ENCODE measurements around the gene VKORC1L1. TPM values are rescaled to one million over a fixed set of nuclear protein-coding genes. Genes with fewer than 3 reads are reported as not detected.
"Not testable (repeated sequence)": the region's sequence is repeated elsewhere in the genome, so short reads cannot be mapped to it uniquely, and the experiment has no call there.

Gene VKORC1L1
- total RNA-seq, 3 donors from 2014 or later (not counting 1 experiment from before 2014, with no cell fraction given): 5.7 to 8.2 (median 7.1) TPM

- Histone ChIP-seq H3K4me3 (ENCODE audit: low read length) (no peak overlapping the region), H3K27ac (ENCODE audit: low read length) (no peak overlapping the region), H3K36me3 (ENCODE audit: control insufficient read depth, insufficient read depth, low read length) (no peaks in the 10 kb centered on the region), H3K4me1 (ENCODE audit: control insufficient read depth, insufficient read depth, low read length) (no peaks in the 10 kb centered on the region), H3K9me3 (ENCODE audit: control insufficient read depth, insufficient read depth, low read length) (no peaks in the 10 kb centered on the region), H3K27me3 (ENCODE audit: control insufficient read depth, insufficient read depth, low read length) (no peaks in the 10 kb centered on the region)
- no peaks in the 10 kb centered on the region for H3K36me3 Mint-ChIP-seq
- no peak overlapping the region for H3K27ac Mint-ChIP-seq
- no peak for ATAC-seq
- no peaks in the 10 kb centered on the region for H3K4me1 Mint-ChIP-seq
- H3K27me3 Mint-ChIP-seq (ENCODE audit: low read depth in 2 of 2): no peaks in the 10 kb centered on the region
- no peak overlapping the region for H3K4me3 Mint-ChIP-seq
- 95% methylated on average over 2 of the region's 3 CpGs for WGBS (ENCODE audit: insufficient coverage)
- H3K9me3 Mint-ChIP-seq: no peaks in the 10 kb centered on the region
- no peak for TF ChIP-seq CTCF (IDR thresholded peaks at IDR 0.05)
- intact Hi-C loops (cut with micrococcal nuclease): no loop called here
- DNase-seq: no peak
These were observed 116.8 kb downstream of the VKORC1L1 start for GRCh38 chr7:65989694-65990080.

DNA sequence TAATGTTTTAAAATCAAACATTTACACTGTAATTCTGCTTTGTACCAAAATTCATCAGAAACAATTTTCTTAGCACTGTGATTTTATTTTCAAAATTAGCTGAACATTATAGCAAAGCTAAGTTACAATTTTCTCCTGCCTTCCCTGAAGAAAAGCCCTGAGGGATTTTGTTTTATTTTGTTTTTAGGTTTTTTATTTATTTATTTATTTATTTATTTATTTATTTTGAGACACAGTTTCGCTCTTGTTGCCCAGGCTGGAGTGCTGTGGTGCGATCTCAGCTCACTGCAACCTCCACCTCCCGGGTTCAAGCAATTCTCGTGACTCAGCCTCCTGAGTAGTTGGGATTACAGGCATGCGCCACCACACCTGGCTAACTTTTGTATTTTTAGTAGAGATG lies 119.0 kb downstream of the VKORC1L1 start:
- H3K4me3 Mint-ChIP-seq; H3K27me3 Mint-ChIP-seq (ENCODE audit: low read depth in 2 of 2); H3K27me3 ChIP-seq (ENCODE audit: control insufficient read depth, insufficient read depth, low read length); H3K4me1 ChIP-seq (ENCODE audit: control insufficient read depth, insufficient read depth, low read length); H3K4me3 ChIP-seq (ENCODE audit: low read length); DNase-seq; H3K27ac ChIP-seq (ENCODE audit: low read length); H3K9me3 ChIP-seq (ENCODE audit: control insufficient read depth, insufficient read depth, low read length); H3K36me3 ChIP-seq (ENCODE audit: control insufficient read depth, insufficient read depth, low read length); intact Hi-C loops (cut with micrococcal nuclease); H3K9me3 Mint-ChIP-seq; ATAC-seq; H3K4me1 Mint-ChIP-seq; H3K27ac Mint-ChIP-seq; H3K36me3 Mint-ChIP-seq: not testable (repeated sequence)
- 92% methylated on average over 5 of the region's 5 CpGs for WGBS (ENCODE audit: insufficient coverage)

DNA sequence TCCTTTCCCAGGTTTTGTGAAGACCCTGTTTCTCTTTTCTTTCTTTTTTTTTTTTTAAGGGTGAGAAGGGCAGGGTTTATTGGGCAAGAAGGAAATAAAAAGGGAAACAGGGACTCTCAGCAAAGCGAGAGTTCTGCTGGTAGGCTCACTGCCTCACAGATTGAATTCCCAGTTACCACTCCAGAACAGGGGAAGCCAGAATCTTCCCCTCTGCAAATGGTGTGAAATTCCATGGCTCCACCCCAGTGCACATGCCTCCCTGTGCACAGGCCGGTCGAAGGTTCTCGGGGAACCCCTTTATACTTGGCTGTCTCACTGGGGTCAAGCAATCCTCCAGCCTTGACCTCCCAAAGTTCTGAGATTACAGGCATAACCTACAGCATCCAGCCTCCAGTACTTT lies 119.7 kb downstream of the VKORC1L1 start:
- H3K4me3 ChIP-seq (ENCODE audit: low read length): no peak overlapping the region
- TF ChIP-seq CTCF (IDR thresholded peaks at IDR 0.05): no peak
- H3K27ac Mint-ChIP-seq: no peak overlapping the region
- intact Hi-C loops (cut with micrococcal nuclease): no loop called here
- H3K36me3 Mint-ChIP-seq: no peaks in the 10 kb centered on the region
- no peaks in the 10 kb centered on the region for H3K4me1 ChIP-seq (ENCODE audit: control insufficient read depth, insufficient read depth, low read length)
- H3K36me3 ChIP-seq (ENCODE audit: control insufficient read depth, insufficient read depth, low read length): no peaks in the 10 kb centered on the region
- no peaks in the 10 kb centered on the region for H3K9me3 ChIP-seq (ENCODE audit: control insufficient read depth, insufficient read depth, low read length)
- no peak overlapping the region for H3K27ac ChIP-seq (ENCODE audit: low read length)
- H3K4me3 Mint-ChIP-seq: no peak overlapping the region
- H3K9me3 Mint-ChIP-seq: no peaks in the 10 kb centered on the region
- 89% methylated on average over 4 of the region's 4 CpGs for WGBS (ENCODE audit: insufficient coverage)
- no peaks in the 10 kb centered on the region for H3K27me3 Mint-ChIP-seq (ENCODE audit: low read depth in 2 of 2)
- ATAC-seq (no peak), DNase-seq (no peak)
- no peaks in the 10 kb centered on the region for H3K4me1 Mint-ChIP-seq
- H3K27me3 ChIP-seq (ENCODE audit: control insufficient read depth, insufficient read depth, low read length): no peaks in the 10 kb centered on the region

DNA sequence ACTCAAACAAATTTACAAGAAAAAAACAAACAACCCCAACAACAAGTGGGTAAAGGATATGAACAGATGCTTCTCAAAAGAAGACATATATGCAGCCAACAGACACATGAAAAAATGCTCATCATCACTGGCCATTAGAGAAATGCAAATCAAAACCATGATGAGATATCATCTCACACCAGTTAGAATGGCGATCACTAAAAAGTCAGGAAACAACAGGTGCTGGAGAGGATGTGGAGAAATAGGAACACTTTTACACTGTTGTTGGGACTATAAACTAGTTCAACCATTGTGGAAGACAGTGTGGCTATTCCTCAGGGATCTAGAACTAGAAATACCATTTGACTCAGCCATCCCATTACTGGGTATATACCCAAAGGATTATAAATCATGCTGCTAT lies 122.1 kb downstream of the VKORC1L1 start:
- intact Hi-C loops (cut with micrococcal nuclease); H3K9me3 ChIP-seq (ENCODE audit: control insufficient read depth, insufficient read depth, low read length); H3K27me3 Mint-ChIP-seq (ENCODE audit: low read depth in 2 of 2); H3K36me3 ChIP-seq (ENCODE audit: control insufficient read depth, insufficient read depth, low read length); H3K4me1 ChIP-seq (ENCODE audit: control insufficient read depth, insufficient read depth, low read length); H3K36me3 Mint-ChIP-seq; H3K27ac ChIP-seq (ENCODE audit: low read length); H3K9me3 Mint-ChIP-seq; H3K4me3 Mint-ChIP-seq; H3K4me1 Mint-ChIP-seq; ATAC-seq; H3K27me3 ChIP-seq (ENCODE audit: control insufficient read depth, insufficient read depth, low read length); DNase-seq; H3K27ac Mint-ChIP-seq; H3K4me3 ChIP-seq (ENCODE audit: low read length): not testable (repeated sequence)
- no CpG with 5 or more reads among the region's 1 CpG for WGBS (ENCODE audit: insufficient coverage)

DNA sequence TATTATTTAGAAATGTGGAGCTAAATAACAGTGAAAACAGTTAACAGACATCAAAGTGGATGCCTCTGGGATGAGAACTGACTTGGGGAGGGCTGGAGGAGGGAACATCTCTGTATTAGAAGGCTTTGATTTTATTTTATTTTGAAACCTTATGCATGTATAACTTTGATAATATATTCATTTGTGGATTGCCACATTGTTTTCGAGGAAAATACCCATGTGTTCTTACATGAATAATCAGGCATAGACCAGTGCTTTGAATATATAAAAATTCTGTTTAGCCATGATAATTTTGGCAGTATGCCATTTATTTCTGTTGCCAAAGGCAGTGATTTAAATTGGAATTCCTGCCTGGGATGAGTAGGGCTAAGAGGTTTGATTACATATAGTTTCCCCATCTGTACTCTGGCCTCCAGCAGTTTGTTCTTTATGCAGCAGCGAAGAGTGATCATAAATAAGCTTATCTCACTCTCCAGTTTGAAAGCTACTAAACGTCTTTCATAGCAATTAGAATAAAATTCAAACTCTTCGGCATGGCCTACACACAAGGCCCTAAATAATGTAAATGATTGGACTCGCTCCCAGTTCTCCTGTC lies 128.0 kb downstream of the VKORC1L1 start:
- H3K27me3 Mint-ChIP-seq (ENCODE audit: low read depth in 2 of 2); H3K4me3 Mint-ChIP-seq; H3K27ac Mint-ChIP-seq; H3K27ac ChIP-seq (ENCODE audit: low read length); H3K36me3 ChIP-seq (ENCODE audit: control insufficient read depth, insufficient read depth, low read length); DNase-seq; H3K4me1 ChIP-seq (ENCODE audit: control insufficient read depth, insufficient read depth, low read length); H3K4me3 ChIP-seq (ENCODE audit: low read length); H3K4me1 Mint-ChIP-seq; intact Hi-C loops (cut with micrococcal nuclease); H3K36me3 Mint-ChIP-seq; H3K27me3 ChIP-seq (ENCODE audit: control insufficient read depth, insufficient read depth, low read length); H3K9me3 Mint-ChIP-seq; ATAC-seq; H3K9me3 ChIP-seq (ENCODE audit: control insufficient read depth, insufficient read depth, low read length): not testable (repeated sequence)
- WGBS (ENCODE audit: insufficient coverage): 100% methylated on average over 1 of the region's 5 CpGs

- DNase-seq; H3K27ac Mint-ChIP-seq; H3K9me3 ChIP-seq (ENCODE audit: control insufficient read depth, insufficient read depth, low read length); H3K9me3 Mint-ChIP-seq; H3K4me3 Mint-ChIP-seq; H3K27me3 ChIP-seq (ENCODE audit: control insufficient read depth, insufficient read depth, low read length); ATAC-seq; H3K4me1 ChIP-seq (ENCODE audit: control insufficient read depth, insufficient read depth, low read length); H3K36me3 ChIP-seq (ENCODE audit: control insufficient read depth, insufficient read depth, low read length); H3K36me3 Mint-ChIP-seq; H3K27me3 Mint-ChIP-seq (ENCODE audit: low read depth in 2 of 2); H3K27ac ChIP-seq (ENCODE audit: low read length); H3K4me1 Mint-ChIP-seq; H3K4me3 ChIP-seq (ENCODE audit: low read length); intact Hi-C loops (cut with micrococcal nuclease): not testable (repeated sequence)
- WGBS (ENCODE audit: insufficient coverage): 90% methylated on average over 8 of the region's 8 CpGs
These were observed 132.3 kb downstream of the VKORC1L1 start for GRCh38 chr7:66005115-66005671.

Data from natural killer cell (primary cell).